ENCODE measurements around the gene ILF3. TPM values are rescaled to one million over a fixed set of nuclear protein-coding genes. Genes with fewer than 3 reads are reported as not detected.

ILF3 gene
- total RNA-seq, 1 donor from 2014 or later = 106 TPM

DNA sequence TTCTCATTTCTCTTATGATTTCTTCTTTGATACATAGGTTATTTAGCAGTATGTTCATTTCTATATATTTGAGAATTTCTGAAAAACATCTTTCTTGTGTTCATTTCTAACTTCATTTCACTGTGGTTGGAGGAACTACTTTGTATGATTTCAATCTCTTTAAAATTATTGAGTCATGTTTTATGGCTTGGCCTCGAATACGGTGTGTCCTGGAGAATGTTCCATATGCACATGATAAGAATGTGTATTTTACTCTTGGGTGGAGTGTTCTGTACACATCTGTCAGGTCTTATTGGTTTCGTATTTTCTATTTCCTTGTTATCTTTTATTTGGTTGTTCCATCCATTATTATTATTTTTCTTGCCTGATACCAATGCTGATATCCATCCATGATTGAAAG is 86.7 kb downstream of the ILF3 start:
- intact Hi-C loops (cut with micrococcal nuclease) = no loop called here
- no peak for DNase-seq
- H3K4me1 ChIP-seq = peaks cover 72% of the 10 kb centered on the region
- no peaks in the 10 kb centered on the region for H3K9me3 ChIP-seq (replicated peaks)
- H3K27ac ChIP-seq (replicated peaks) = no peak overlapping the region
- no peaks in the 10 kb centered on the region for H3K27me3 ChIP-seq (ENCODE audit: low read depth)
- H3K4me3 ChIP-seq = no peak overlapping the region
- TF ChIP-seq, protein P1, sequence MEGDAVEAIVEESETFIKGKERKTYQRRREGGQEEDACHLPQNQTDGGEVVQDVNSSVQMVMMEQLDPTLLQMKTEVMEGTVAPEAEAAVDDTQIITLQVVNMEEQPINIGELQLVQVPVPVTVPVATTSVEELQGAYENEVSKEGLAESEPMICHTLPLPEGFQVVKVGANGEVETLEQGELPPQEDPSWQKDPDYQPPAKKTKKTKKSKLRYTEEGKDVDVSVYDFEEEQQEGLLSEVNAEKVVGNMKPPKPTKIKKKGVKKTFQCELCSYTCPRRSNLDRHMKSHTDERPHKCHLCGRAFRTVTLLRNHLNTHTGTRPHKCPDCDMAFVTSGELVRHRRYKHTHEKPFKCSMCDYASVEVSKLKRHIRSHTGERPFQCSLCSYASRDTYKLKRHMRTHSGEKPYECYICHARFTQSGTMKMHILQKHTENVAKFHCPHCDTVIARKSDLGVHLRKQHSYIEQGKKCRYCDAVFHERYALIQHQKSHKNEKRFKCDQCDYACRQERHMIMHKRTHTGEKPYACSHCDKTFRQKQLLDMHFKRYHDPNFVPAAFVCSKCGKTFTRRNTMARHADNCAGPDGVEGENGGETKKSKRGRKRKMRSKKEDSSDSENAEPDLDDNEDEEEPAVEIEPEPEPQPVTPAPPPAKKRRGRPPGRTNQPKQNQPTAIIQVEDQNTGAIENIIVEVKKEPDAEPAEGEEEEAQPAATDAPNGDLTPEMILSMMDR (IDR thresholded peaks at IDR 0.05; ENCODE audit: borderline replicate concordance) = no peak
- H3K36me3 ChIP-seq = no peaks in the 10 kb centered on the region

Small RNAs within 50 kb of the gene (microRNA-seq; reads per million reads assigned to microRNA genes)
- not detected for gene MIR638

Other genes starting within 250 kb of the ILF3 start
- gene PDE4A, start 233.8 kb upstream of the ILF3 start, total RNA-seq = 20.0 TPM
- 74.5 TPM for gene KEAP1, start 151.0 kb upstream of the ILF3 start, total RNA-seq
- 0.11 TPM for gene S1PR5, start 136.9 kb upstream of the ILF3 start, total RNA-seq
- 48.7 TPM for gene ATG4D, start 110.4 kb upstream of the ILF3 start, total RNA-seq
- 10.2 TPM for gene KRI1, start 88.3 kb upstream of the ILF3 start, total RNA-seq
- gene CDKN2D, start 85.4 kb upstream of the ILF3 start, total RNA-seq = 9.4 TPM
- not detected for gene AP1M2, start 67.0 kb upstream of the ILF3 start, total RNA-seq
- gene SLC44A2, start 28.8 kb upstream of the ILF3 start, total RNA-seq = 74.2 TPM
- 30.5 TPM for gene QTRT1, start 47.1 kb downstream of the ILF3 start, total RNA-seq
- 156 TPM for gene DNM2, start 63.7 kb downstream of the ILF3 start, total RNA-seq
- 32.9 TPM for gene TMED1, start 181.9 kb downstream of the ILF3 start, total RNA-seq
- gene C19orf38, start 194.1 kb downstream of the ILF3 start, total RNA-seq = 0.47 TPM
- gene CARM1, start 217.2 kb downstream of the ILF3 start, total RNA-seq = 27.2 TPM

All from left ventricle myocardium inferior (tissue), 1 donor.